GM18870 (cell line): ENCODE results near the gene SPEM2.

ENCODE experiments used
- ATAC-seq: cut with Tn5 transposase; IDR thresholded peaks from one replicate; pipeline ENCODE4 v1.9.1; 2021; ENCODE audit warnings: moderate library complexity; ENCODE audit not compliant: unreplicated experiment

Gene SPEM2

DNA sequence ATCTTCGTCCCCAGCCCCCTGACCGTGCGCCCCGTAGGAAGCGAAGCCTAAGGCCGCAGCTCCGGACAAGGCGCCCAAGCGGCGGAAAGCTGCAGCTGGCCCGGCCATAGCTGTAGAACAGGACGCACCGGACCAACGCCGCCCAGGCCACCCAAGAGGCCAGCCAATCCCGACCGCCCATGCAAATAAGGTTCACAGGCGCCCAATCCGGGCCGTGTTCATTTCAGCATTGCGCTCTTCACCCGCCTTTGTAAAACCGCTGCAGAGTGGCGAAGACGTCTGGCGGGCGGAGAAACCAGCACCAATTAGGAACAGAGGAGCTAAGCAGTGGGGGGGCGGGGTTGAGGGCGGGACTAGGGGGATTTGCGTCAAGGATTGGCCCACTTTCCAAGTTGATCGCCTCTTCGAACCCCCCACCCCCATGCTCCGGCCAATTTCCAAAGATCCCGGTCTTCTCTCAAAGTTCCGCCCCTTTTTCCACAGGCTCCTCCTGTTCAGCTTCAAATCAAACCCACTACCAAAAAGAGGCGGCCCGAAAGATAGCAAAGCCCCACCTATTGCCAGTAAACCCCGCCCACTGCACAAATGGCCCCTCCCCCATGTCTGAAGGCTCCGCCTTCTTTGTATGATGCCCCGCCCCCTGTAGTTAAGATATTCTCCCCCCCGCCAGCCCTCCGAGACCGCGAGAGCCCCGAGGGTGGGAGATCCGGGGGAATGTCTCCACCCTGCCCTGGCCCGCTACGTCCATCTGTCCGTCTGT lies 21.3 kb upstream of the SPEM2 start, which contains the start of gene TMEM256:
Gene TMEM256 (minus strand): TSS at position 121 of the 760 bp plus-strand sequence. CDS start 13 bp downstream, at position 108.
- ATAC-seq, result peak; percentile 90

DNA sequence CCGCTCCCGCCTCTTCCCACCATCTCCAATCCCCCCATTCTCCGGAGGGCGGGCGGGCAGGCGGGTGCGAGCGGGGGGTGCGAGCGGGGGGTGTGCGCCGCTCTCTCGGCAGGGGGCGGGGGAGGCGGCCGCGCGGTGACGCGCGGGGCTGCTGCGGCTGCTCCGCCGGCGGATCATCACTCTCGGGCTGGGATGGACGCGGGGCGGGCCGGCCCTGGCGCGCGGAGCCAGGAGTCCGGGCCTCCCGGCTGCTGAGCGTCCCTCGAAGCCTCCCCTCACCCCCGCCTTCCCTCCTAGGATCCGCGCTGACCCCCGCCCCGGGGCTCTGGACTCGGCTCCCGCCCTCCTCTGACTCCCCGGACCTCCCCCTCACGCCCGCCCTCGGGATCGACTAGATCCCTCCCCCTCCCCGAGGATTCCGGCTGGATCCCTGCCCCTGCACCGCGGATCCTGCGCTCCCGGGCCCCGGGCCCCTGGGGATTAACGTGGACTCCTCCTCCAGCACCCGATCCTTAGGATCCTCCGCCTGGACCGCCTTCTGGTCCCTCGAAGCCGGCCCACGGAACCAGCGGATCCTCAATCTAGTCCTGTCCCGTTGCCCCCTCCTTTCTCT lies 20.6 kb upstream of the SPEM2 start:
- no peak for ATAC-seq

GRCh38 chr17:7405350-7406234 lies 19.8 kb upstream of the SPEM2 start:
- ATAC-seq, result no peak

- ATAC-seq, result no peak
Measured at GRCh38 chr17:7406235-7406825, 19.1 kb upstream of the SPEM2 start.

DNA sequence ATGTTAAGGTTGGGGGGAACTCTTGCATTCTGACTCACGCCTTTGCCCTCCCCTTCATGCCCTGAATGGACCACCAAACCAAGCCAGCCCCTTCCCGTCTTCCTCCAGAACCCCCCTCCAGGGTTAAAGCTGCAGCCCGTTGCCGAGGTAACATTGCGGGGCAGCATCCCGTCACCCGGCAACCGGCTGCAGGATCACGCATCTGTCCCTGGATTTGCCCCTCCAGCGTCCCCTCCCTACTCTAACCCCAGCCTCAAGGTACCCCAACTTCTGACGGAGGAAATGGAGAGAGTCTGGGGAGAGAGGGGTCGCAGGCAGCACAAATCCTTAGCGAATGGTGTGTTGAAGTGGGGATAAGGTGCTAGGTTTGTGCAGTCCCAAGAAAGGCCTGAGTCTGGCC lies 18.3 kb upstream of the SPEM2 start:
- ATAC-seq, result no peak

- ATAC-seq, result no peak
Measured at GRCh38 chr17:7407485-7408251, 17.7 kb upstream of the SPEM2 start, which contains the start of gene NLGN2. NLGN2 (plus strand) TSS chr17:7407845; CDS start chr17:7408256, 411 bp downstream.

- ATAC-seq, result no peak
Measured at GRCh38 chr17:7408252-7408727, 17.1 kb upstream of the SPEM2 start.

DNA sequence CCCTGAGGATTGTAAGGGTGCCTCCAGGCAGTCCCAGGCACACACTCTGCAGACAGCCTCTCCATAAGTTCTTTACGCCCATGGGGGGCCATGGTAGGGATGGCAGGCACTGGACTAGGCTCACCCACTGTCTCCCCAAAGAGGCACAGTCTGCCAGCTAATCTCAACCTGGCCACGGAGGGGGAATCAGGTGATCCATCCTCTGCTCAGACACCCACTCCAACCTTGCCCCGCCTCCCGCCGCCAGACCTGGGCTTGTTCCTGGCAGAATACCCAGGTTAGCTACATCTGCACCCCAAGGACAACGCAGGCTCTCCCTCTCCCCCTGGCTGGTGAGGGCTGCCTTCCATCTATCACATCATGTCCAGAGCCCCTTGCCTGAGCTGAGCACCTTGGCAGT lies 16.6 kb upstream of the SPEM2 start:
- no peak for ATAC-seq

DNA sequence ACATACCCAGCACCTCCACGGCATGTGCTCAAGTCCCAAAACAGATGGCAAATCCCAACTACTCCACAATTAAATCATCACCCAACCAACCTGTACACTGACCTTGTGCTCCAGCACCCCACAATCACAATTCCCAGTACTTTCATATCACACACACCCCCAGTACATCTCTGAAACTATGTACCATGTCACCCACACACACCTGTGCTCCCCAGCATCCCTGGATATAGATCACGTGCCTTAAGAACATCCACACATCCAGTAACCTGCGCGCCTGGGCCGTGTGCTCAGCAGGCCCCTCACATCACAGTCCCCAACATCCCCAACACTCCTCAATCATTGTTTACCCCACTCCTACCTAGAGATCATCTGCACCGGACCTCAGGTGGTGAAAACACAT lies 15.7 kb upstream of the SPEM2 start:
- ATAC-seq, result no peak

- no peak for ATAC-seq
Measured at GRCh38 chr17:7410634-7411426, 14.6 kb upstream of the SPEM2 start.

DNA sequence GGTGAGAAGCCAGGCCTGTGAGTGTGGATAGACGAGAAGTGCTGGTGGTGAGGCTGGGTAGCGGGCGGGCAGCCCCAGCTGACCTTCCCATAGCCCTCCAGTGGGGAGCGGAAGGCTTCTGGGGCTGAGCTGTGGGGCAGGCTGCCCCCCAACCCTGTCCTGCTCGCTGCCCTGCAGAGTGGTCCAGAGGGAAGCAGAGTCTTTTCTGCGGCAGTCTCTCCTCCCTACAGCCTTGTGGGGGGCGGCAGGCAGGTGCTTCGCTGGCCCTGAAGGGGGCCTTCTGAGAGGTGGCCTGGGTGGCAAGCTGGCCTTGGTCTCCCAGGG lies 14.0 kb upstream of the SPEM2 start:
- no peak for ATAC-seq

DNA sequence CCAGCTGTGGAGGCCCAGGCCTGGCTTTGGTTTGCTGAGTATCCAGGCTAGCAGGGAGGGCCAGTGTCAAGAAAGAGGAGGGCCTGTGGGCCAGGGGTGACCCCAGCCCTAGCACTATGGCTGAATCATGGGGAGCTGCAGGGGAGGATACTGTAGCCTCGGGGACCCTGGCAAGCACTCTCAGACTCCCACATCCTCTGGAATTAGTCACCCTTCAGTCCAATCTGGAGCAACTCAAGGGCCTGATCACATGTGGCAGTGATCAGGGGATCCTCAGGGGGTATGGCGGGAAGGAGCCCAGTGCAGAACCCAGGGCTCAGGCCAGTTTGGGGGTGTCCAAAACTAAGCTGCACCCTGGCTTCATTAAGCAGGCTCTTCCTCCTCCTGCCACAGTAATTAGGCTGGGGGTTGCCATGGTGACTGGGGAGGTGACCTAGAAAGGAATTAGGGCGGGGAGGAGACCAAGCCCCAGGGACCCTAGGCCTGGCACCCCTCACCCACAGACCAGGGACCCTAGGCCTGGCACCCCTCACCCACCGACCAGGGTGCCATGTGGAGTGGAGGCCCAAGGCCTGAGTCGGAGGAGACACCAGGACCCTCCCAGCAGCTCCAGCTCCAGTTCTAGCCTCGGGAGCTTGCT lies 11.9 kb upstream of the SPEM2 start:
- ATAC-seq, result no peak

DNA sequence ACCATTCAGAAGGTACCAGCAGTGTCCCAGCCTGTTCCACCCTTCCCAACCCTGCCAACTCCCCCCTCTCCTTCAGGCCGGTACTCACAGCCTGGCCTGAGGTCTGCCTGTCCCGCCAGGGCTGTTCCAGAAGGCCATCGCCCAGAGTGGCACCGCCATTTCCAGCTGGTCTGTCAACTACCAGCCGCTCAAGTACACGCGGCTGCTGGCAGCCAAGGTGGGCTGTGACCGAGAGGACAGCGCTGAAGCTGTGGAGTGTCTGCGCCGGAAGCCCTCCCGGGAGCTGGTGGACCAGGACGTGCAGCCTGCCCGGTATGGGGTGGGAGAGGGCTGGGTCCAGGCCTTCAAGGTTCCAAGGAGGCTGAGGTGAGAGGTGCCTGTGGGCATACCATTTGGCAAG lies 10.6 kb upstream of the SPEM2 start:
- no peak for ATAC-seq

DNA sequence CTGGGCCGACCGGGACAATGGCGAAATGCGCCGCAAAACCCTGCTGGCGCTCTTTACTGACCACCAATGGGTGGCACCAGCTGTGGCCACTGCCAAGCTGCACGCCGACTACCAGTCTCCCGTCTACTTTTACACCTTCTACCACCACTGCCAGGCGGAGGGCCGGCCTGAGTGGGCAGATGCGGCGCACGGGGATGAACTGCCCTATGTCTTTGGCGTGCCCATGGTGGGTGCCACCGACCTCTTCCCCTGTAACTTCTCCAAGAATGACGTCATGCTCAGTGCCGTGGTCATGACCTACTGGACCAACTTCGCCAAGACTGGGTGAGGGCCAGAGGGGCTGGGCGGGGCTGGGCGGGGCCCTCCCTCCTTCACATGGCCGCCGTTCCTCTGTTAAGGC lies 9.6 kb upstream of the SPEM2 start:
- ATAC-seq, result no peak

GRCh38 chr17:7416323-7416722 lies 9.1 kb upstream of the SPEM2 start:
- ATAC-seq, result no peak

- no peak for ATAC-seq
Measured at GRCh38 chr17:7417056-7417655, 8.3 kb upstream of the SPEM2 start.

GRCh38 chr17:7418472-7419152 lies 6.8 kb upstream of the SPEM2 start:
- no peak for ATAC-seq
